ENCODE results near the gene SARDH. TPM values are rescaled to one million over a fixed set of nuclear protein-coding genes. Genes with fewer than 3 reads are reported as not detected.

The SARDH gene
- total and polyA plus RNA-seq, 2 of the 13 experiments (the other 11 are each of a cell fraction or from before 2014, with no cell fraction given), result 11.6 to 34.9 TPM

- TF ChIP-seq FUBP1 (CRISPR knock-in tag; IDR thresholded peaks at IDR 0.05; ENCODE audit: borderline replicate concordance) (no peak), ZFP1 (CRISPR knock-in tag; IDR thresholded peaks at IDR 0.05) (peak; percentile 75; the same call in 1 of the 2 replicates), RCOR2 (CRISPR knock-in tag; IDR thresholded peaks at IDR 0.05) (peak; percentile 46; the same call in 1 of the 2 replicates), ZNF431 (CRISPR knock-in tag; IDR thresholded peaks at IDR 0.05; ENCODE audit: borderline replicate concordance, low read depth) (no peak), ZNF552 (CRISPR knock-in tag; IDR thresholded peaks at IDR 0.05; ENCODE audit: borderline replicate concordance) (no peak), TOPORS (CRISPR knock-in tag; IDR thresholded peaks at IDR 0.05) (no peak), ZNF251 (CRISPR knock-in tag; IDR thresholded peaks at IDR 0.05) (no peak), ZNF430 (CRISPR knock-in tag; IDR thresholded peaks at IDR 0.05) (no peak), TARDBP (CRISPR knock-in tag; IDR thresholded peaks at IDR 0.05) (peak; percentile 3; the same call in 1 of the 2 replicates), ZNF605 (CRISPR knock-in tag; IDR thresholded peaks at IDR 0.05) (peak; percentile 53; the same call in 1 of the 2 replicates), ZBTB8A (CRISPR knock-in tag; IDR thresholded peaks at IDR 0.05; ENCODE audit: borderline replicate concordance, low read depth) (no peak), ZNF775 (CRISPR knock-in tag; IDR thresholded peaks at IDR 0.05; ENCODE audit: borderline replicate concordance) (no peak), ZNF724P (CRISPR knock-in tag; IDR thresholded peaks at IDR 0.05; ENCODE audit: borderline replicate concordance) (no peak), ATRX (CRISPR knock-in tag; IDR thresholded peaks at IDR 0.05; ENCODE audit: borderline replicate concordance) (no peak), FOXO4 (CRISPR knock-in tag; conservative IDR thresholded peaks at IDR 0.05) (no peak), CREBL2 (CRISPR knock-in tag; IDR thresholded peaks at IDR 0.05; ENCODE audit: borderline replicate concordance) (no peak), ARNTL (CRISPR knock-in tag; IDR thresholded peaks at IDR 0.05) (peak; percentile 85), NR2F2 (IDR thresholded peaks at IDR 0.05; ENCODE audit: borderline replicate concordance, low read depth) (peak; percentile 96), MLXIP (CRISPR knock-in tag; IDR thresholded peaks at IDR 0.05; ENCODE audit: borderline replicate concordance) (no peak), ZNF850 (CRISPR knock-in tag; conservative IDR thresholded peaks at IDR 0.05) (no peak), HCFC1 (IDR thresholded peaks at IDR 0.05; ENCODE audit: low read depth, low read length) (no peak), NR3C1 (CRISPR knock-in tag; IDR thresholded peaks at IDR 0.05) (no peak), ETV5 (CRISPR knock-in tag; IDR thresholded peaks at IDR 0.05; ENCODE audit: borderline replicate concordance) (peak; percentile 38; the same call in 1 of the 2 replicates), RFX3 (CRISPR knock-in tag; IDR thresholded peaks at IDR 0.05) (no peak), PPARG (CRISPR knock-in tag; conservative IDR thresholded peaks at IDR 0.05) (peak; percentile 41; the same call in 1 of the 2 replicates), FOXK2 (IDR thresholded peaks at IDR 0.05) (no peak)
These were observed 30.8 kb upstream of the SARDH start (continued) for GRCh38 chr9:133768859-133769510.
